HepG2 (cell line): ENCODE data around the gene EXOC3L4. TPM values are rescaled to one million over a fixed set of nuclear protein-coding genes. Genes with fewer than 3 reads are reported as not detected.

ENCODE experiments used
- BORCS8-MEF2B ChIP-seq: sonication (generic); formaldehyde crosslinking; IDR thresholded peaks from 2 replicates; pipeline ENCODE4 v1.8.0; 2022; ENCODE audit warnings: mild to moderate bottlenecking, missing genetic modification reagents
- FOXA1 ChIP-seq, 2 experiments: fragments of 450-650 bp in 1 of 2; sonication (generic) in 1 of 2; formaldehyde crosslinking in 1 of 2; IDR thresholded peaks; 2 replicates each; pipeline versions ENCODE4 v1.4.0 to v1.6.1; 2016 to 2020; ENCODE audit warnings: missing genetic modification reagents in 1 of 2
- JUNB ChIP-seq: sonication (generic); formaldehyde crosslinking; IDR thresholded peaks from 2 replicates; pipeline ENCODE4 v1.8.0; 2022; ENCODE audit warnings: missing genetic modification reagents, mild to moderate bottlenecking, borderline replicate concordance
- JUND ChIP-seq: sonication (generic); formaldehyde crosslinking; IDR thresholded peaks from 2 replicates; pipeline ENCODE4 v1.8.0; 2022; ENCODE audit warnings: mild to moderate bottlenecking, missing genetic modification reagents
- POLR2AphosphoS5 ChIP-seq: IDR thresholded peaks from 2 replicates; pipeline ENCODE4 v1.6.1; 2012; ENCODE audit warnings: low read depth, low read length
- SOX5 ChIP-seq: IDR thresholded peaks from 2 replicates; pipeline ENCODE4 v1.6.1; 2016; ENCODE audit warnings: borderline replicate concordance
- ZNF225 ChIP-seq: sonication (generic); formaldehyde crosslinking; IDR thresholded peaks from 2 replicates; pipeline ENCODE4 v1.4.0; 2020; ENCODE audit warnings: mild to moderate bottlenecking, missing genetic modification reagents
- ZNF292 ChIP-seq: sonication (generic); formaldehyde crosslinking; IDR thresholded peaks from 2 replicates; pipeline ENCODE4 v1.8.1; 2022; ENCODE audit warnings: mild to moderate bottlenecking, low read depth, missing genetic modification reagents, borderline replicate concordance
- ZNF549 ChIP-seq: sonication (generic); formaldehyde crosslinking; IDR thresholded peaks from 2 replicates; pipeline ENCODE4 v1.5.0; 2020; ENCODE audit warnings: missing genetic modification reagents
- ZNF749 ChIP-seq: sonication (generic); formaldehyde crosslinking; IDR thresholded peaks from 2 replicates; pipeline ENCODE4 v1.8.0; 2022; ENCODE audit warnings: mild to moderate bottlenecking, missing genetic modification reagents, moderate library complexity, borderline replicate concordance
- ZNF839 ChIP-seq: sonication (generic); formaldehyde crosslinking; IDR thresholded peaks from 2 replicates; pipeline ENCODE4 v1.4.0; 2020; ENCODE audit warnings: missing genetic modification reagents, mild to moderate bottlenecking, borderline replicate concordance
- polyA plus RNA-seq, 8 experiments: library from polyadenylated mRNA; depleted of rRNA in 3 of 8; stranded (reverse) in 7 of 8; unstranded in 1 of 8; fragments of >200 nt; fragmentation: Illumina TruSeq in 4 of 8; extraction: Trizol in 4 of 8; gene quantifications; 2 replicates each; pipeline versions ENCODE4 v1.2.1 to v1.2.3, GENCODE V29; 2011 to 2016; ENCODE audit warnings: low read depth in 4 of 8, missing spikeins in 1 of 8, mixed read lengths in 1 of 8; ENCODE audit not compliant: insufficient read depth in 1 of 8
- total RNA-seq, 5 experiments: library from RNA; depleted of rRNA; stranded (reverse); fragments of >200 nt; fragmentation: Illumina TruSeq; extraction: Trizol; gene quantifications; 2 replicates each; pipeline ENCODE4 v1.2.3, GENCODE V29; 2016; ENCODE audit warnings: low read depth in 1 of 5
- TF ChIP-seq, protein P1 (sequence below): sonication (generic); formaldehyde crosslinking; IDR thresholded peaks from 2 replicates; pipeline ENCODE4 v1.9.0; 2022; ENCODE audit warnings: missing genetic modification reagents, mild to moderate bottlenecking, borderline replicate concordance
- TF ChIP-seq, protein P2 (sequence below): sonication (generic); formaldehyde crosslinking; IDR thresholded peaks from 2 replicates; pipeline ENCODE4 v1.4.0; 2020; ENCODE audit warnings: missing genetic modification reagents, mild to moderate bottlenecking, borderline replicate concordance
- TF ChIP-seq, protein P3 (sequence below): sonication (generic); formaldehyde crosslinking; IDR thresholded peaks from 2 replicates; pipeline ENCODE4 v1.4.0; 2020; ENCODE audit warnings: missing genetic modification reagents, borderline replicate concordance
- TF ChIP-seq, protein P4 (sequence below): sonication (generic); formaldehyde crosslinking; IDR thresholded peaks from one replicate; pipeline ENCODE4 v1.5.1; 2020; ENCODE audit warnings: mild to moderate bottlenecking, missing genetic modification reagents; ENCODE audit errors: not compliant biosample characterization

The EXOC3L4 gene
- total and polyA plus RNA-seq, 2 of the 13 experiments (the other 11 are each of a cell fraction or from before 2014, with no cell fraction given): 11.8 to 27.0 TPM

DNA sequence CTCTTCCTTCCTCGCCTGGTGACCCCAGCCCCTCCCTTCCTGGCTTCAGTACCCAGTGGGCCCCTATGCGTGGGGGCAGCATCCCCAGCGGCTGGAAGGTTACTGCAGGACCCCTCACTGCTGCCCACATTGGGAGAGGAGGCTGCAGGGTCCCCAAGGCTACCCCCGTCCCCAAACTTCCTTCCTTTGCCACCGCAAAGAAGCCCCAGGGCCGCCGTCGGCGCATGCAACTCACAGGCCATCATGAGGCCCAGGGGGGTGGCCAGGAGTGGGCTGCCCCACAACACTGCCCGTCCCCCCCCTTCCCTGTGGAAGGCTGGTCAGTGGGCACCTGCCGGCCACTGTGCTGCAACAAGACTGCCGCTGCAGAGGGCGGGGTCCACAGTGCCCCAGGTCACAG, 19.2 kb downstream of the EXOC3L4 start (continued):
- TF ChIP-seq, protein P1, sequence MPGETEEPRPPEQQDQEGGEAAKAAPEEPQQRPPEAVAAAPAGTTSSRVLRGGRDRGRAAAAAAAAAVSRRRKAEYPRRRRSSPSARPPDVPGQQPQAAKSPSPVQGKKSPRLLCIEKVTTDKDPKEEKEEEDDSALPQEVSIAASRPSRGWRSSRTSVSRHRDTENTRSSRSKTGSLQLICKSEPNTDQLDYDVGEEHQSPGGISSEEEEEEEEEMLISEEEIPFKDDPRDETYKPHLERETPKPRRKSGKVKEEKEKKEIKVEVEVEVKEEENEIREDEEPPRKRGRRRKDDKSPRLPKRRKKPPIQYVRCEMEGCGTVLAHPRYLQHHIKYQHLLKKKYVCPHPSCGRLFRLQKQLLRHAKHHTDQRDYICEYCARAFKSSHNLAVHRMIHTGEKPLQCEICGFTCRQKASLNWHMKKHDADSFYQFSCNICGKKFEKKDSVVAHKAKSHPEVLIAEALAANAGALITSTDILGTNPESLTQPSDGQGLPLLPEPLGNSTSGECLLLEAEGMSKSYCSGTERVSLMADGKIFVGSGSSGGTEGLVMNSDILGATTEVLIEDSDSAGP (CRISPR knock-in tag): no peak; the same call in 1 of the 2 replicates
- no peak for TF ChIP-seq JUNB (CRISPR knock-in tag)
- no peak for TF ChIP-seq POLR2AphosphoS5
- no peak for TF ChIP-seq BORCS8-MEF2B (CRISPR knock-in tag)
- 0 out of 2 replicates have a peak, but pooled peaks have one; percentile 9 for TF ChIP-seq ZNF292
- TF ChIP-seq FOXA1 (IDR thresholded peaks at IDR 0.05): no peak
- TF ChIP-seq FOXA1 (CRISPR knock-in tag; IDR thresholded peaks at IDR 0.05): no peak
- TF ChIP-seq SOX5 (CRISPR knock-in tag): no peak
- TF ChIP-seq, protein P2, sequence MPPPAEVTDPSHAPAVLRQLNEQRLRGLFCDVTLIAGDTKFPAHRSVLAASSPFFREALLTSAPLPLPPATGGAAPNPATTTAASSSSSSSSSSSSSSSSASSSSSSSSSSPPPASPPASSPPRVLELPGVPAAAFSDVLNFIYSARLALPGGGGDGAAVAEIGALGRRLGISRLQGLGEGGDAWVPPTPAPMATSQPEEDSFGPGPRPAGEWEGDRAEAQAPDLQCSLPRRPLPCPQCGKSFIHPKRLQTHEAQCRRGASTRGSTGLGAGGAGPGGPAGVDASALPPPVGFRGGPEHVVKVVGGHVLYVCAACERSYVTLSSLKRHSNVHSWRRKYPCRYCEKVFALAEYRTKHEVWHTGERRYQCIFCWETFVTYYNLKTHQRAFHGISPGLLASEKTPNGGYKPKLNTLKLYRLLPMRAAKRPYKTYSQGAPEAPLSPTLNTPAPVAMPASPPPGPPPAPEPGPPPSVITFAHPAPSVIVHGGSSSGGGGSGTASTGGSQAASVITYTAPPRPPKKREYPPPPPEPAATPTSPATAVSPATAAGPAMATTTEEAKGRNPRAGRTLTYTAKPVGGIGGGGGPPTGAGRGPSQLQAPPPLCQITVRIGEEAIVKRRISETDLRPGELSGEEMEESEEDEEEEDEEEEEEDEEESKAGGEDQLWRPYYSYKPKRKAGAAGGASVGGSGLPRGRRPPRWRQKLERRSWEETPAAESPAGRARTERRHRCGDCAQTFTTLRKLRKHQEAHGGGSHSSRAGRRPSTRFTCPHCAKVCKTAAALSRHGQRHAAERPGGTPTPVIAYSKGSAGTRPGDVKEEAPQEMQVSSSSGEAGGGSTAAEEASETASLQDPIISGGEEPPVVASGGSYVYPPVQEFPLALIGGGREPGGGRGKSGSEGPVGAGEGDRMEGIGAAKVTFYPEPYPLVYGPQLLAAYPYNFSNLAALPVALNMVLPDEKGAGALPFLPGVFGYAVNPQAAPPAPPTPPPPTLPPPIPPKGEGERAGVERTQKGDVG: no peak
- no peak for TF ChIP-seq JUND (CRISPR knock-in tag)
- TF ChIP-seq ZNF749 (CRISPR knock-in tag): no peak
- TF ChIP-seq ZNF839: no peak
- TF ChIP-seq, protein P3, sequence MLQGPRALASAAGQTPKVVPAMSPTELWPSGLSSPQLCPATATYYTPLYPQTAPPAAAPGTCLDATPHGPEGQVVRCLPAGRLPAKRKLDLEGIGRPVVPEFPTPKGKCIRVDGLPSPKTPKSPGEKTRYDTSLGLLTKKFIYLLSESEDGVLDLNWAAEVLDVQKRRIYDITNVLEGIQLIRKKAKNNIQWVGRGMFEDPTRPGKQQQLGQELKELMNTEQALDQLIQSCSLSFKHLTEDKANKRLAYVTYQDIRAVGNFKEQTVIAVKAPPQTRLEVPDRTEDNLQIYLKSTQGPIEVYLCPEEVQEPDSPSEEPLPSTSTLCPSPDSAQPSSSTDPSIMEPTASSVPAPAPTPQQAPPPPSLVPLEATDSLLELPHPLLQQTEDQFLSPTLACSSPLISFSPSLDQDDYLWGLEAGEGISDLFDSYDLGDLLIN (CRISPR knock-in tag): no peak
- TF ChIP-seq, protein P4, sequence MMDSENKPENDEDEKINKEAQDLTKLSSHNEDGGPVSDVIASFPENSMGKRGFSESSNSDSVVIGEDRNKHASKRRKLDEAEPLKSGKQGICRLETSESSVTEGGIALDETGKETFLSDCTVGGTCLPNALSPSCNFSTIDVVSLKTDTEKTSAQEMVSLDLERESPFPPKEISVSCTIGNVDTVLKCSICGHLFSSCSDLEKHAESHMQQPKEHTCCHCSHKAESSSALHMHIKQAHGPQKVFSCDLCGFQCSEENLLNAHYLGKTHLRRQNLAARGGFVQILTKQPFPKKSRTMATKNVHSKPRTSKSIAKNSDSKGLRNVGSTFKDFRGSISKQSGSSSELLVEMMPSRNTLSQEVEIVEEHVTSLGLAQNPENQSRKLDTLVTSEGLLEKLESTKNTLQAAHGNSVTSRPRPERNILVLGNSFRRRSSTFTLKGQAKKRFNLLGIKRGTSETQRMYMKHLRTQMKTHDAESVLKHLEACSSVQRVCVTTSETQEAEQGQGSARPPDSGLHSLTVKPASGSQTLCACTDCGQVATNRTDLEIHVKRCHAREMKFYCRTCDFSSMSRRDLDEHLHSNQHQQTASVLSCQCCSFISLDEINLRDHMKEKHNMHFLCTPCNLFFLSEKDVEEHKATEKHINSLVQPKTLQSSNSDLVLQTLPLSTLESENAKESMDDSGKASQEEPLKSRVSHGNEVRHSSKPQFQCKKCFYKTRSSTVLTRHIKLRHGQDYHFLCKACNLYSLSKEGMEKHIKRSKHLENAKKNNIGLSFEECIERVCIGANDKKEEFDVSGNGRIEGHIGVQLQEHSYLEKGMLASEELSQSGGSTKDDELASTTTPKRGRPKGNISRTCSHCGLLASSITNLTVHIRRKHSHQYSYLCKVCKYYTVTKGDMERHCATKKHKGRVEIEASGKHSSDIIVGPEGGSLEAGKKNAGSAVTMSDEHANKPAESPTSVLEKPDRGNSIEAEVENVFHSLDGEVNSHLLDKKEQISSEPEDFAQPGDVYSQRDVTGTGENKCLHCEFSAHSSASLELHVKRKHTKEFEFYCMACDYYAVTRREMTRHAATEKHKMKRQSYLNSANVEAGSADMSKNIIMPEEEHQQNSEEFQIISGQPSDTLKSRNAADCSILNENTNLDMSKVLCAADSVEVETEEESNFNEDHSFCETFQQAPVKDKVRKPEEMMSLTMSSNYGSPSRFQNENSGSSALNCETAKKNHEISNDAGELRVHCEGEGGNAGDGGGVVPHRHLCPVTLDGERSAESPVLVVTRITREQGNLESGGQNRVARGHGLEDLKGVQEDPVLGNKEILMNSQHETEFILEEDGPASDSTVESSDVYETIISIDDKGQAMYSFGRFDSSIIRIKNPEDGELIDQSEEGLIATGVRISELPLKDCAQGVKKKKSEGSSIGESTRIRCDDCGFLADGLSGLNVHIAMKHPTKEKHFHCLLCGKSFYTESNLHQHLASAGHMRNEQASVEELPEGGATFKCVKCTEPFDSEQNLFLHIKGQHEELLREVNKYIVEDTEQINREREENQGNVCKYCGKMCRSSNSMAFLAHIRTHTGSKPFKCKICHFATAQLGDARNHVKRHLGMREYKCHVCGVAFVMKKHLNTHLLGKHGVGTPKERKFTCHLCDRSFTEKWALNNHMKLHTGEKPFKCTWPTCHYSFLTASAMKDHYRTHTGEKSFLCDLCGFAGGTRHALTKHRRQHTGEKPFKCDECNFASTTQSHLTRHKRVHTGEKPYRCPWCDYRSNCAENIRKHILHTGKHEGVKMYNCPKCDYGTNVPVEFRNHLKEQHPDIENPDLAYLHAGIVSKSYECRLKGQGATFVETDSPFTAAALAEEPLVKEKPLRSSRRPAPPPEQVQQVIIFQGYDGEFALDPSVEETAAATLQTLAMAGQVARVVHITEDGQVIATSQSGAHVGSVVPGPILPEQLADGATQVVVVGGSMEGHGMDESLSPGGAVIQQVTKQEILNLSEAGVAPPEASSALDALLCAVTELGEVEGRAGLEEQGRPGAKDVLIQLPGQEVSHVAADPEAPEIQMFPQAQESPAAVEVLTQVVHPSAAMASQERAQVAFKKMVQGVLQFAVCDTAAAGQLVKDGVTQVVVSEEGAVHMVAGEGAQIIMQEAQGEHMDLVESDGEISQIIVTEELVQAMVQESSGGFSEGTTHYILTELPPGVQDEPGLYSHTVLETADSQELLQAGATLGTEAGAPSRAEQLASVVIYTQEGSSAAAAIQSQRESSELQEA: no peak
- TF ChIP-seq ZNF549 (CRISPR knock-in tag): no peak
- TF ChIP-seq ZNF225 (CRISPR knock-in tag): no peak
